K562 (cell line): ENCODE measurements around the gene SAP130. TPM values are rescaled to one million over a fixed set of nuclear protein-coding genes. Genes with fewer than 3 reads are reported as not detected.
"Not testable (repeated sequence)": the region's sequence is repeated elsewhere in the genome, so short reads cannot be mapped to it uniquely, and the experiment has no call there.

ENCODE experiments used
- ATAC-seq: fragments of 200-7000 bp; cut with Tn5 transposase; 3 replicates; pipeline ENCODE4 v1.9.1; 2020; ENCODE audit warnings: moderate library complexity
- BruUV-seq: library from RNA; stranded (reverse); fragments of 400-500 nt; replicated peaks from 2 replicates; lab custom pipeline; 2021; lab: Mats Ljungman, UMichigan
- CTCF ChIA-PET: fragments of 300-600 bp; formaldehyde crosslinking; extraction: SDS; loops from one replicate; lab custom pipeline; 2021; ENCODE audit warnings: low intra/inter-chr PET ratio; lab: Yijun Ruan, JAX
- POLR2A ChIA-PET: fragments of 300-600, 350-650 bp; sonication (Branson Sonifier 250); formaldehyde crosslinking; extraction: SDS; loops from one replicate; lab custom pipeline; 2021; ENCODE audit warnings: antibody characterized with exemption, inconsistent platforms; lab: Yijun Ruan, JAX
- DNase-seq, 4 experiments: peaks; one replicate each; pipeline versions ENCODE4 v3.0.0 to v3.0.0-alpha.2; 2011 to 2018; ENCODE audit warnings: low spot score in 3 of 4, mixed read lengths in 3 of 4; ENCODE audit errors: extremely low read depth in 1 of 4
- FAIRE-seq: peaks from 2 replicates; lab custom pipeline; 2011; peaks lifted over from hg19 to GRCh38; lab: Jason Lieb, UNC
- H2AFZ ChIP-seq: 2 replicates; pipeline ENCODE4 v1.6.0; 2011; ENCODE audit warnings: low read depth, low read length, control low read depth, inconsistent platforms
- H3K27ac ChIP-seq: fragments of 200-600 bp; 3 replicates; pipeline ENCODE4 v1.8.0; 2011; ENCODE audit warnings: low read depth, mild to moderate bottlenecking, control low read depth, inconsistent platforms, low read length, moderate library complexity, mixed read lengths; ENCODE audit errors: extremely low read depth
- H3K27me3 ChIP-seq, 2 experiments: fragments of 300-600 bp in 1 of 2; 2 replicates in 1 of 2; 3 replicates in 1 of 2; pipeline versions ENCODE4 v1.6.0 to v1.8.0; 2011; ENCODE audit warnings: inconsistent platforms in 2 of 2, low read length in 2 of 2, mild to moderate bottlenecking in 1 of 2, mixed read lengths in 1 of 2, moderate library complexity in 1 of 2; ENCODE audit not compliant: control insufficient read depth in 2 of 2, insufficient read depth in 2 of 2
- H3K36me3 ChIP-seq: fragments of 300-600 bp; 3 replicates; pipeline ENCODE4 v1.8.0; 2011; ENCODE audit warnings: mild to moderate bottlenecking, low read length, inconsistent platforms; ENCODE audit not compliant: control insufficient read depth, insufficient read depth
- H3K4me1 ChIP-seq, 2 experiments: fragments of 200-600 bp in 1 of 2; replicated peaks in 1 of 2; 2 replicates in 1 of 2; 3 replicates in 1 of 2; pipeline versions ENCODE4 v1.5.1 to v1.8.0; 2011; ENCODE audit warnings: inconsistent platforms in 2 of 2, low read length in 2 of 2, mild to moderate bottlenecking in 1 of 2, mixed read lengths in 1 of 2, moderate library complexity in 1 of 2; ENCODE audit not compliant: control insufficient read depth in 2 of 2, insufficient read depth in 2 of 2
- H3K4me2 ChIP-seq: 2 replicates; pipeline ENCODE4 v1.6.1; 2011; ENCODE audit warnings: low read length, control low read depth, inconsistent platforms, mixed read lengths; ENCODE audit not compliant: insufficient read depth
- H3K4me3 ChIP-seq: fragments of 200-600 bp; sonication (generic), shearing (Covaris generic); 2 replicates; pipeline ENCODE4 v1.5.1; 2016; ENCODE audit warnings: control low read depth, inconsistent platforms
- H3K79me2 ChIP-seq: fragments of 200-600 bp; 3 replicates; pipeline ENCODE4 v1.8.0; 2011; ENCODE audit warnings: low read length, inconsistent platforms; ENCODE audit not compliant: control insufficient read depth, insufficient read depth
- H3K9ac ChIP-seq, 2 experiments: 2 replicates each; pipeline versions ENCODE4 v1.6.0 to v1.6.1; 2011; ENCODE audit warnings: low read depth in 2 of 2, low read length in 2 of 2, control low read depth in 1 of 2, inconsistent platforms in 1 of 2, mild to moderate bottlenecking in 1 of 2, mixed read lengths in 1 of 2; ENCODE audit not compliant: insufficient read depth in 1 of 2
- H3K9me1 ChIP-seq: one replicate; pipeline ENCODE4 v1.6.0; 2011; ENCODE audit warnings: inconsistent platforms, mild to moderate bottlenecking, low read length, moderate library complexity; ENCODE audit not compliant: control insufficient read depth, insufficient read depth
- H3K9me3 ChIP-seq: replicated peaks from 2 replicates; pipeline ENCODE4 v1.5.1; 2011; ENCODE audit warnings: low read depth, low read length, inconsistent platforms; ENCODE audit not compliant: control insufficient read depth, insufficient read depth
- H4K20me1 ChIP-seq: replicated peaks from 2 replicates; pipeline ENCODE4 v1.6.1; 2011; ENCODE audit warnings: low read length, inconsistent platforms, mixed read lengths; ENCODE audit not compliant: control insufficient read depth, insufficient read depth
- HDAC3 ChIP-seq: fragments of 450-650 bp; IDR thresholded peaks from 2 replicates; pipeline ENCODE4 v1.6.1; 2018; ENCODE audit warnings: borderline replicate concordance, mild to moderate bottlenecking, moderate library complexity; ENCODE audit not compliant: partially characterized antibody
- NFE2 ChIP-seq: IDR thresholded peaks from 2 replicates; pipeline ENCODE4 v1.6.1; 2014; ENCODE audit warnings: antibody characterized with exemption, low read depth
- OTX1 ChIP-seq: fragments of 450-650 bp; formaldehyde crosslinking; IDR thresholded peaks from 2 replicates; pipeline ENCODE4 v1.4.0; 2022; ENCODE audit warnings: mild to moderate bottlenecking
- PHTF2 ChIP-seq: fragments of 250-450 bp; sonication (Bioruptor Pico); IDR thresholded peaks from 2 replicates; pipeline ENCODE4 v1.5.0; 2021; ENCODE audit warnings: mild to moderate bottlenecking
- POLR3G ChIP-seq: IDR thresholded peaks from 2 replicates; pipeline ENCODE4 v1.6.1; 2011; ENCODE audit not compliant: insufficient read length, insufficient replicate concordance; ENCODE audit errors: extremely low read depth
- TFAM ChIP-seq: fragments of 250-450 bp; sonication (Bioruptor Pico); conservative IDR thresholded peaks from 2 replicates; pipeline ENCODE4 v1.5.0; 2021; ENCODE audit warnings: mild to moderate bottlenecking, moderate library complexity
- WGBS: fragments of 100-300 bp; shearing (Covaris generic); methylation state at CpG from one replicate; pipeline ENCODE4 v1.1.6; 2016; ENCODE audit warnings: low coverage, mixed read lengths; ENCODE audit not compliant: insufficient coverage; ENCODE audit errors: missing lambda C conversion rate; 5-methylcytosine and 5-hydroxymethylcytosine counted together
- in situ Hi-C: fragments of 300-500 bp; cut with MboI; formaldehyde crosslinking; loops from 4 replicates; pipeline ENCODE4 v1.15.0; 2018; ENCODE audit warnings: inconsistent platforms, mixed read lengths
- intact Hi-C: fragments of 100-400 bp; cut with micrococcal nuclease; formaldehyde crosslinking; loops from 2 replicates; pipeline ENCODE4 v1.14.2; 2022
- polyA plus RNA-seq, 8 experiments: library from polyadenylated mRNA; depleted of rRNA in 4 of 8; stranded (reverse) in 5 of 8; unstranded in 3 of 8; fragments of >200 nt; fragmentation: Nextera tagmentation in 2 of 8; fragmentation: Illumina TruSeq in 1 of 8; extraction: Ambion mirVana in 2 of 8; extraction: Trizol in 1 of 8; gene quantifications; 2 replicates each; pipeline versions ENCODE4 v1.2.1 to v1.2.3, GENCODE V29; 2011 to 2014; ENCODE audit warnings: inconsistent platforms in 1 of 8, missing spikeins in 1 of 8
- total RNA-seq, 7 experiments: library from RNA; depleted of rRNA in 6 of 7; stranded (reverse); fragments of >200 nt in 6 of 7; fragmentation: Illumina TruSeq in 2 of 7; extraction: Trizol in 2 of 7; gene quantifications; 2 replicates each; pipeline versions ENCODE4 v1.2.1 to v1.2.3, GENCODE V29; 2011 to 2021; ENCODE audit warnings: low replicate concordance in 1 of 7
- TF ChIP-seq, protein P1 (sequence below): sonication (generic); formaldehyde crosslinking; IDR thresholded peaks from 2 replicates; pipeline ENCODE4 v1.8.1; 2023; ENCODE audit warnings: missing genetic modification reagents, mild to moderate bottlenecking, borderline replicate concordance
- TF ChIP-seq, protein P2 (sequence below), 2 experiments: IDR thresholded peaks; 2 replicates each; pipeline ENCODE4 v1.6.1; 2011; ENCODE audit warnings: borderline replicate concordance in 1 of 2, control low read depth in 1 of 2, low read depth in 1 of 2, low read length in 1 of 2, mild to moderate bottlenecking in 1 of 2, mixed read lengths in 1 of 2, moderate library complexity in 1 of 2; ENCODE audit not compliant: insufficient read depth in 1 of 2, insufficient read length in 1 of 2, poor library complexity in 1 of 2, severe bottlenecking in 1 of 2; ENCODE audit errors: extremely low read depth in 1 of 2

The SAP130 gene
- total and polyA plus RNA-seq, 9 of the 15 experiments (the other 6 are each of a cell fraction or from before 2014, with no cell fraction given): 4.5 to 33.4 (median 7.4) TPM

DNA sequence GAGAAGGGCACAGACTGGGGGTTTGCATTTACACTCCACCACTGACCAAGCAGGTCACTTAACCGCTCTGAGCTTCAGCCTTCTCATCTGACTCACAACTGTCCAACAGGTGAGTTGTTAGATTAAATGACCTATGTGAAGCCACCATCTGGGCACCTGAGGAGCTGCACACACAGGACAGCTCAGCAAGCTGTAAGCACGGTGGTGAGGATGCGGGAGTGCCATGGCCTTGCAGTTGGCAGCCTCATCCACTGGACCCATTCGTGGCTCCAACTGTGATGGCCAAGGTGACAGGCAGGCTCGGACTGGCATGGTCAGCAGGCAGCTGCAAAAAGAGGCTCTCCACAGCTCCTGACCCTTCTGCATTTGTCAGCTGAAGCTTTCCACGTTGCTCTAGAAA lies 118.8 kb downstream of the SAP130 start (continued):
- TF ChIP-seq, protein P1, sequence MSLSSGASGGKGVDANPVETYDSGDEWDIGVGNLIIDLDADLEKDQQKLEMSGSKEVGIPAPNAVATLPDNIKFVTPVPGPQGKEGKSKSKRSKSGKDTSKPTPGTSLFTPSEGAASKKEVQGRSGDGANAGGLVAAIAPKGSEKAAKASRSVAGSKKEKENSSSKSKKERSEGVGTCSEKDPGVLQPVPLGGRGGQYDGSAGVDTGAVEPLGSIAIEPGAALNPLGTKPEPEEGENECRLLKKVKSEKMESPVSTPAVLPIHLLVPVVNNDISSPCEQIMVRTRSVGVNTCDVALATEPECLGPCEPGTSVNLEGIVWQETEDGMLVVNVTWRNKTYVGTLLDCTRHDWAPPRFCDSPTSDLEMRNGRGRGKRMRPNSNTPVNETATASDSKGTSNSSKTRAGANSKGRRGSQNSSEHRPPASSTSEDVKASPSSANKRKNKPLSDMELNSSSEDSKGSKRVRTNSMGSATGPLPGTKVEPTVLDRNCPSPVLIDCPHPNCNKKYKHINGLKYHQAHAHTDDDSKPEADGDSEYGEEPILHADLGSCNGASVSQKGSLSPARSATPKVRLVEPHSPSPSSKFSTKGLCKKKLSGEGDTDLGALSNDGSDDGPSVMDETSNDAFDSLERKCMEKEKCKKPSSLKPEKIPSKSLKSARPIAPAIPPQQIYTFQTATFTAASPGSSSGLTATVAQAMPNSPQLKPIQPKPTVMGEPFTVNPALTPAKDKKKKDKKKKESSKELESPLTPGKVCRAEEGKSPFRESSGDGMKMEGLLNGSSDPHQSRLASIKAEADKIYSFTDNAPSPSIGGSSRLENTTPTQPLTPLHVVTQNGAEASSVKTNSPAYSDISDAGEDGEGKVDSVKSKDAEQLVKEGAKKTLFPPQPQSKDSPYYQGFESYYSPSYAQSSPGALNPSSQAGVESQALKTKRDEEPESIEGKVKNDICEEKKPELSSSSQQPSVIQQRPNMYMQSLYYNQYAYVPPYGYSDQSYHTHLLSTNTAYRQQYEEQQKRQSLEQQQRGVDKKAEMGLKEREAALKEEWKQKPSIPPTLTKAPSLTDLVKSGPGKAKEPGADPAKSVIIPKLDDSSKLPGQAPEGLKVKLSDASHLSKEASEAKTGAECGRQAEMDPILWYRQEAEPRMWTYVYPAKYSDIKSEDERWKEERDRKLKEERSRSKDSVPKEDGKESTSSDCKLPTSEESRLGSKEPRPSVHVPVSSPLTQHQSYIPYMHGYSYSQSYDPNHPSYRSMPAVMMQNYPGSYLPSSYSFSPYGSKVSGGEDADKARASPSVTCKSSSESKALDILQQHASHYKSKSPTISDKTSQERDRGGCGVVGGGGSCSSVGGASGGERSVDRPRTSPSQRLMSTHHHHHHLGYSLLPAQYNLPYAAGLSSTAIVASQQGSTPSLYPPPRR: no peak
- no peak for TF ChIP-seq NFE2
- TF ChIP-seq HDAC3: no peak
- TF ChIP-seq POLR3G: no peak
- TF ChIP-seq PHTF2 (CRISPR knock-in tag): no peak
- no peak for TF ChIP-seq TFAM (CRISPR knock-in tag)
- TF ChIP-seq, protein P2, sequence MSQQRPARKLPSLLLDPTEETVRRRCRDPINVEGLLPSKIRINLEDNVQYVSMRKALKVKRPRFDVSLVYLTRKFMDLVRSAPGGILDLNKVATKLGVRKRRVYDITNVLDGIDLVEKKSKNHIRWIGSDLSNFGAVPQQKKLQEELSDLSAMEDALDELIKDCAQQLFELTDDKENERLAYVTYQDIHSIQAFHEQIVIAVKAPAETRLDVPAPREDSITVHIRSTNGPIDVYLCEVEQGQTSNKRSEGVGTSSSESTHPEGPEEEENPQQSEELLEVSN (IDR thresholded peaks at IDR 0.05; ENCODE audit: borderline replicate concordance in 1 of 2, extremely low read depth in 1 of 2, insufficient read depth in 1 of 2, insufficient read length in 1 of 2, low read depth in 1 of 2, low read length in 1 of 2, poor library complexity in 1 of 2, severe bottlenecking in 1 of 2): no peak
- TF ChIP-seq OTX1: no peak

DNA sequence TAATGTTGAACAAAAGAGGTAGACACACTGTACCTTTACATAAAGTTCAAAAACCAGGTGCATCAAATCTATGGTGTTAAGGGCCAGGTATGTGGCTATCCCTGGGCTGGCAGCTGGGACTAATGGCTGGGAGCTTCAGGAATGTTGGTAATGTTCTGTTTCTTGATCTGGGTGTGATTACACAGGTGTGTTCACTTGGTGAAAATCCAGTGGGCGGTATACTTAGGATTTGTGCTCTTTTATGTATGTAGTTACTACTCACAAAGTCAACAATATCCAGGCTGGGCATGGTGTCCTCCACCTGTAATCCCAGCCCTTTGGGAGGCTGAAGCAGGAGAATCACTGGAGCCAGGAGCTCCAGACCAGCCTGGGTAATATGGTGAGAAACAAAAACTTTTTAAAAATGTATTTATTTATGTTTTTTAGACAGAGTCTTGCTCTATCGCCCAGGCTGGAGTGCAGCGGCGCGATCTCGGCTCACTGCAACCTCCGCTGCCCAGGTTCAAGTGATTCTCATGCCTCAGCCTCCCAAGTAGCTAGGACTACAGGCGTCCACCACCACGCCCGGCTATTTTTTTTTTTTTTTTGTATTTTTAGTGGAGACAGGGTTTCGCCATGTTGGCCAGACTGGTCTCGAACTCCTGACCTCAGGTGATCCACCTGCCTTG lies 120.0 kb downstream of the SAP130 start:
- H3K27me3 ChIP-seq: peaks cover 6 to 34% of the 10 kb centered on the region in 2 experiments
- CTCF ChIA-PET, H3K36me3 ChIP-seq, H3K9ac ChIP-seq, intact Hi-C loops, H2AFZ ChIP-seq, H3K4me3 ChIP-seq, FAIRE-seq, H4K20me1 ChIP-seq, BruUV-seq, POLR2A ChIA-PET, H3K79me2 ChIP-seq, DNase-seq, H3K4me2 ChIP-seq, H3K9me1 ChIP-seq, H3K27ac ChIP-seq, ATAC-seq, H3K9me3 ChIP-seq, H3K4me1 ChIP-seq, in situ Hi-C loops: not testable (repeated sequence)
- WGBS: 25% methylated on average over 7 of the region's 12 CpGs
